ENCODE data around the gene ANKS1A.

The ANKS1A gene

GRCh38 chr6:35080821-35081425 is 191.9 kb downstream of the ANKS1A start:
- peaks cover 14% of the 10 kb centered on the region; the same call in 1 of the 2 replicates for H3K36me3 ChIP-seq (ENCODE audit: low read depth)
- H3K27me3 ChIP-seq (ENCODE audit: insufficient read depth, poor library complexity, severe bottlenecking) = no peaks in the 10 kb centered on the region
- DNase-seq (ENCODE audit: low spot score) (peak; percentile 48), ATAC-seq (ENCODE audit: low read depth) (no peak)
- no peak overlapping the region for H3K27ac ChIP-seq (ENCODE audit: poor library complexity, severe bottlenecking)
- TF ChIP-seq, protein P1, sequence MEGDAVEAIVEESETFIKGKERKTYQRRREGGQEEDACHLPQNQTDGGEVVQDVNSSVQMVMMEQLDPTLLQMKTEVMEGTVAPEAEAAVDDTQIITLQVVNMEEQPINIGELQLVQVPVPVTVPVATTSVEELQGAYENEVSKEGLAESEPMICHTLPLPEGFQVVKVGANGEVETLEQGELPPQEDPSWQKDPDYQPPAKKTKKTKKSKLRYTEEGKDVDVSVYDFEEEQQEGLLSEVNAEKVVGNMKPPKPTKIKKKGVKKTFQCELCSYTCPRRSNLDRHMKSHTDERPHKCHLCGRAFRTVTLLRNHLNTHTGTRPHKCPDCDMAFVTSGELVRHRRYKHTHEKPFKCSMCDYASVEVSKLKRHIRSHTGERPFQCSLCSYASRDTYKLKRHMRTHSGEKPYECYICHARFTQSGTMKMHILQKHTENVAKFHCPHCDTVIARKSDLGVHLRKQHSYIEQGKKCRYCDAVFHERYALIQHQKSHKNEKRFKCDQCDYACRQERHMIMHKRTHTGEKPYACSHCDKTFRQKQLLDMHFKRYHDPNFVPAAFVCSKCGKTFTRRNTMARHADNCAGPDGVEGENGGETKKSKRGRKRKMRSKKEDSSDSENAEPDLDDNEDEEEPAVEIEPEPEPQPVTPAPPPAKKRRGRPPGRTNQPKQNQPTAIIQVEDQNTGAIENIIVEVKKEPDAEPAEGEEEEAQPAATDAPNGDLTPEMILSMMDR (IDR thresholded peaks at IDR 0.05; ENCODE audit: poor library complexity, severe bottlenecking) = no peak
- H3K4me3 ChIP-seq (ENCODE audit: severe bottlenecking) = no peak overlapping the region
- H3K9me3 ChIP-seq (ENCODE audit: severe bottlenecking) = no peaks in the 10 kb centered on the region
- H3K4me1 ChIP-seq (ENCODE audit: insufficient read depth, poor library complexity, severe bottlenecking) = peaks cover 11% of the 10 kb centered on the region

DNA sequence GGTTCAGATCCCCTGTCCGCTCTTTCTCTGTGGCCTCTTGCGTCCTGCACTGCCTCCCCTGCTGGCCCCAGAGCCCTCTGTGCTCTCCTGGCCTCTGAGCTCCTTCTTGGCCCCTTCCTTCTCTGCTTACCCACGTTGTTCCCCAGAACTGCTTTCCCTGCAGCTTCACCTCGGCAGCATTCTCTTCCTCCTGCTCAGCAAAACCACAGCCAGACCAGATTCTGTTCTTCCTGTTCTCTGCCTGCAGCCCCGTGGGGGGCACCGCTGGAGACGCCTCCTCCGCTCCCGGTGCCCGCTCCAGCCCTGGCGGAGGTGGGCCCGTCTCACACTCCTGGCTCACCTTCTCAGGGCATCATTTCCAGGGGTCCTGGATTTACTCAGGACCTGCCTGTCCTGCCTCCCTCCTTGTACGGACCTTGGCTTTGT is 192.4 kb downstream of the ANKS1A start:
- TF ChIP-seq, protein P1 (IDR thresholded peaks at IDR 0.05; ENCODE audit: poor library complexity, severe bottlenecking) = no peak
- Histone ChIP-seq H3K4me3 (ENCODE audit: severe bottlenecking) (no peak overlapping the region), H3K9me3 (ENCODE audit: severe bottlenecking) (no peaks in the 10 kb centered on the region), H3K27ac (ENCODE audit: poor library complexity, severe bottlenecking) (no peak overlapping the region), H3K27me3 (ENCODE audit: insufficient read depth, poor library complexity, severe bottlenecking) (no peaks in the 10 kb centered on the region), H3K4me1 (ENCODE audit: insufficient read depth, poor library complexity, severe bottlenecking) (peaks cover 11% of the 10 kb centered on the region), H3K36me3 (ENCODE audit: low read depth) (peaks cover 14% of the 10 kb centered on the region; the same call in 1 of the 2 replicates)
- ATAC-seq (ENCODE audit: low read depth) (no peak), DNase-seq (ENCODE audit: low spot score) (no peak)

DNA sequence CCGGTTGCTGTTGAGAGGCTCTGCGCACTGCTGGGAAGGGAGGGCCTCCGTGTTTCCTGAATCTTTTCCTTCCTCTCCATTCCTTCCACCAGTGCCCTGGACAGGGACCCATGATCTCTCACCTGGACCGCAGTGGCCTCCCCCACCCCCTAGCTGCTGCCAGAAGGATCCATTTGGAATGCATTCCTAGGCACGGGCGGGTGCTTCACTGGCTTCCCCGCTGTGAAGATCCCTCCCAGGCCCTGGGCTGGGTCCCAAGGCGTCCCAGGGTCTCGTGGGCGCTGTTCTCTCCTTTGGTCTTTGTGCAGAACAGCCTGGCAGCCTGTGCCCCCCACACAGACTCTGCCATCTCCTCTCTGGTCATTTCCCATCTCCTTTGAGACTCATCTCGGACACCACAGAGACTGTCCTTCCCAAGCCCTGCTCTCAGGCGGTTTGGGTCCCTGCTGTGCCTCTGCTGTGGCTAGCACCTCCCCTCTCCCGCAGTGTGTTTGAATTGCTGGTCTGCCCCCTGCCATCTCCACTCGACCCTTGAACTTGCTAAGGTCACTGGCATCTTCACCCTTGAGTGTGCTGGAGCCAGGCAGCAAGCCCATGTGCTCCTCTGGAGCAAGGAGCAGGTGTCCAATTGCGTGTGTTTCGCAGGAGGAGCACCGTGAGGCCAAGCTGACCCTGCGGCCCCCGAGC is 193.1 kb downstream of the ANKS1A start:
- ATAC-seq (ENCODE audit: low read depth) = no peak
- TF ChIP-seq, protein P1 (IDR thresholded peaks at IDR 0.05; ENCODE audit: poor library complexity, severe bottlenecking) = no peak
- H3K36me3 ChIP-seq (ENCODE audit: low read depth) = peaks cover 14% of the 10 kb centered on the region; the same call in 1 of the 2 replicates

GRCh38 chr6:35082733-35083403 is 193.8 kb downstream of the ANKS1A start:
- no peak overlapping the region for H3K4me3 ChIP-seq (ENCODE audit: severe bottlenecking)
- DNase-seq (ENCODE audit: low spot score) (no peak), ATAC-seq (ENCODE audit: low read depth) (no peak)
- no peak overlapping the region for H3K27ac ChIP-seq (ENCODE audit: poor library complexity, severe bottlenecking)
- TF ChIP-seq, protein P1 (IDR thresholded peaks at IDR 0.05; ENCODE audit: poor library complexity, severe bottlenecking) = no peak
- no peaks in the 10 kb centered on the region for H3K9me3 ChIP-seq (ENCODE audit: severe bottlenecking)
- H3K4me1 ChIP-seq (ENCODE audit: insufficient read depth, poor library complexity, severe bottlenecking) = no peaks in the 10 kb centered on the region
- H3K27me3 ChIP-seq (ENCODE audit: insufficient read depth, poor library complexity, severe bottlenecking) = no peaks in the 10 kb centered on the region
- peaks cover 14% of the 10 kb centered on the region; the same call in 1 of the 2 replicates for H3K36me3 ChIP-seq (ENCODE audit: low read depth)

More for the DNA sequence above, 193.1 kb downstream of the ANKS1A start:
- DNase-seq (ENCODE audit: low spot score) = no peak
- Histone ChIP-seq H3K27ac (ENCODE audit: poor library complexity, severe bottlenecking) (no peak overlapping the region), H3K27me3 (ENCODE audit: insufficient read depth, poor library complexity, severe bottlenecking) (no peaks in the 10 kb centered on the region), H3K9me3 (ENCODE audit: severe bottlenecking) (no peaks in the 10 kb centered on the region), H3K4me1 (ENCODE audit: insufficient read depth, poor library complexity, severe bottlenecking) (peaks cover 5% of the 10 kb centered on the region), H3K4me3 (ENCODE audit: severe bottlenecking) (no peak overlapping the region)
